HepG2 (cell line): ENCODE measurements around the gene SIRT1. TPM values are rescaled to one million over a fixed set of nuclear protein-coding genes. Genes with fewer than 3 reads are reported as not detected.

Experiments
- DNMT1 ChIP-seq: sonication (generic); formaldehyde crosslinking; IDR thresholded peaks from 2 replicates; pipeline ENCODE4 v1.5.1; 2020; ENCODE audit warnings: mild to moderate bottlenecking, missing genetic modification reagents
- FOXA3 ChIP-seq: IDR thresholded peaks from 2 replicates; pipeline ENCODE4 v1.6.1; 2016; ENCODE audit warnings: missing genetic modification reagents, missing compliant biosample characterization
- GABPB1 ChIP-seq: IDR thresholded peaks from 2 replicates; pipeline ENCODE4 v1.6.1; 2016; ENCODE audit warnings: mild to moderate bottlenecking, missing genetic modification reagents, moderate library complexity, missing compliant biosample characterization
- NFE2L1 ChIP-seq: sonication (generic); formaldehyde crosslinking; IDR thresholded peaks from 2 replicates; pipeline ENCODE4 v1.4.0; 2020; ENCODE audit warnings: missing genetic modification reagents, mild to moderate bottlenecking, borderline replicate concordance
- SKI ChIP-seq: fragments of 450-650 bp; IDR thresholded peaks from one replicate; pipeline ENCODE4 v1.6.1; 2018; ENCODE audit warnings: mild to moderate bottlenecking; ENCODE audit not compliant: partially characterized antibody
- TRIM24 ChIP-seq: sonication (generic); formaldehyde crosslinking; IDR thresholded peaks from 2 replicates; pipeline ENCODE4 v1.8.0; 2022; ENCODE audit warnings: mild to moderate bottlenecking, missing genetic modification reagents
- YY1 ChIP-seq: IDR thresholded peaks from 2 replicates; pipeline ENCODE4 v1.6.1; 2011; ENCODE audit warnings: low read length, low read depth, moderate library complexity, mild to moderate bottlenecking; ENCODE audit not compliant: insufficient read depth, insufficient replicate concordance
- ZFP36 ChIP-seq: fragments of 150-350 bp; IDR thresholded peaks from 2 replicates; pipeline ENCODE4 v1.6.1; 2018; ENCODE audit warnings: borderline replicate concordance, low read length, low read depth; ENCODE audit not compliant: partially characterized antibody
- ZFYVE20 ChIP-seq: sonication (generic); formaldehyde crosslinking; IDR thresholded peaks from 2 replicates; pipeline ENCODE4 v1.8.0; 2023; ENCODE audit warnings: low read depth, mild to moderate bottlenecking, moderate library complexity, missing genetic modification reagents, borderline replicate concordance
- ZNF10 ChIP-seq: sonication (generic); formaldehyde crosslinking; IDR thresholded peaks from 2 replicates; pipeline ENCODE4 v1.4.0; 2020; ENCODE audit warnings: mild to moderate bottlenecking, low read depth, missing genetic modification reagents, borderline replicate concordance
- ZNF207 ChIP-seq: fragments of 450-650 bp; IDR thresholded peaks from 2 replicates; pipeline ENCODE4 v1.6.1; 2016; ENCODE audit warnings: antibody characterized with exemption, borderline replicate concordance
- ZNF232 ChIP-seq: sonication (generic); formaldehyde crosslinking; IDR thresholded peaks from 2 replicates; pipeline ENCODE4 v1.4.0; 2020; ENCODE audit warnings: missing genetic modification reagents, borderline replicate concordance
- ZNF292 ChIP-seq: sonication (generic); formaldehyde crosslinking; IDR thresholded peaks from 2 replicates; pipeline ENCODE4 v1.8.1; 2022; ENCODE audit warnings: mild to moderate bottlenecking, low read depth, missing genetic modification reagents, borderline replicate concordance
- ZNF335 ChIP-seq: sonication (generic); formaldehyde crosslinking; IDR thresholded peaks from 2 replicates; pipeline ENCODE4 v1.4.0; 2020; ENCODE audit warnings: missing genetic modification reagents
- ZNF569 ChIP-seq: sonication (generic); formaldehyde crosslinking; IDR thresholded peaks from 2 replicates; pipeline ENCODE4 v1.5.0; 2020; ENCODE audit warnings: mild to moderate bottlenecking, missing genetic modification reagents, moderate library complexity, borderline replicate concordance
- ZNF776 ChIP-seq: sonication (generic); formaldehyde crosslinking; IDR thresholded peaks from 2 replicates; pipeline ENCODE4 v1.4.0; 2020; ENCODE audit warnings: mild to moderate bottlenecking, missing genetic modification reagents
- ZNF891 ChIP-seq: sonication (generic); formaldehyde crosslinking; IDR thresholded peaks from 2 replicates; pipeline ENCODE4 v1.5.0; 2020; ENCODE audit warnings: mild to moderate bottlenecking, missing genetic modification reagents
- polyA plus RNA-seq, 8 experiments: library from polyadenylated mRNA; depleted of rRNA in 3 of 8; stranded (reverse) in 7 of 8; unstranded in 1 of 8; fragments of >200 nt; fragmentation: Illumina TruSeq in 4 of 8; extraction: Trizol in 4 of 8; gene quantifications; 2 replicates each; pipeline versions ENCODE4 v1.2.1 to v1.2.3, GENCODE V29; 2011 to 2016; ENCODE audit warnings: low read depth in 4 of 8, missing spikeins in 1 of 8, mixed read lengths in 1 of 8; ENCODE audit not compliant: insufficient read depth in 1 of 8
- total RNA-seq, 5 experiments: library from RNA; depleted of rRNA; stranded (reverse); fragments of >200 nt; fragmentation: Illumina TruSeq; extraction: Trizol; gene quantifications; 2 replicates each; pipeline ENCODE4 v1.2.3, GENCODE V29; 2016; ENCODE audit warnings: low read depth in 1 of 5
- TF ChIP-seq, protein P1 (sequence below): sonication (generic); formaldehyde crosslinking; IDR thresholded peaks from 2 replicates; pipeline ENCODE4 v1.5.0; 2020; ENCODE audit warnings: missing genetic modification reagents, mild to moderate bottlenecking, borderline replicate concordance
- TF ChIP-seq, protein P2 (sequence below): sonication (generic); formaldehyde crosslinking; IDR thresholded peaks from 2 replicates; pipeline ENCODE4 v1.8.0; 2022; ENCODE audit warnings: mild to moderate bottlenecking, missing genetic modification reagents; ENCODE audit not compliant: insufficient replicate concordance
- TF ChIP-seq, protein P3 (sequence below): sonication (generic); formaldehyde crosslinking; IDR thresholded peaks from 2 replicates; pipeline ENCODE4 v1.5.0; 2020; ENCODE audit warnings: mild to moderate bottlenecking, missing genetic modification reagents, borderline replicate concordance
- TF ChIP-seq, protein P4 (sequence below): sonication (generic); formaldehyde crosslinking; IDR thresholded peaks from 2 replicates; pipeline ENCODE4 v1.5.0; 2020; ENCODE audit warnings: mild to moderate bottlenecking, low read depth, missing genetic modification reagents, borderline replicate concordance
- TF ChIP-seq, protein P5 (sequence below): sonication (generic); formaldehyde crosslinking; IDR thresholded peaks from 2 replicates; pipeline ENCODE4 v1.4.0; 2020; ENCODE audit warnings: missing genetic modification reagents

SIRT1 gene
- total and polyA plus RNA-seq, 2 of the 13 experiments (the other 11 are each of a cell fraction or from before 2014, with no cell fraction given), result 9.4 to 10.2 TPM

DNA sequence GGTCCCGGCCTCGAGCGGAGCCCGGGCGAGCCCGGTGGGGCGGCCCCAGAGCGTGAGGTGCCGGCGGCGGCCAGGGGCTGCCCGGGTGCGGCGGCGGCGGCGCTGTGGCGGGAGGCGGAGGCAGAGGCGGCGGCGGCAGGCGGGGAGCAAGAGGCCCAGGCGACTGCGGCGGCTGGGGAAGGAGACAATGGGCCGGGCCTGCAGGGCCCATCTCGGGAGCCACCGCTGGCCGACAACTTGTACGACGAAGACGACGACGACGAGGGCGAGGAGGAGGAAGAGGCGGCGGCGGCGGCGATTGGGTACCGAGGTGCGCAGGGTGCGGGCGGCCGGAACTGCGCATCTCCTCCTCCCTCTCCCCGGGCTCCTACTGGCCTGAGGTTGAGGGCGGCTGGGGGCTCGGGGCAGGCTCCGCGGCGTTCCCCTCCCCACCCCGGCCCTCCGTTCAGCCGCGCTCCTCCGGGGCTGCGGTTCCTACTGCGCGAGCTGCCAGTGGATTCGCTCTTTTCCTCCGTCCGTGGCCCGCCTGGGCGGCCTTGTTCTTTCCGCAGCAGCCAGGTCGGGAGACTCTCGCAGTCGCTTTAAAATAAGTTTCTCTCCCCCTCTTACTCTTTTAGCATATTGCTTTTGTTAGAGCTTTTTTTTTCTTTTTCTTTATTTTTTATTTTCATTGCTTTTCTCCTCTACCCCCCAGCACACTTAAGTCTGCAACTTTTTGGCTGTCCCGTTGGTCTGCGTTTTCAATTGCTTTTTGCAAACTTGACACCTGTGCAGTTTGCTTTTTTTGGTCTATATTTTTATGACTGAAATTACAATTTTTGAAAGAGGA is 600 bp downstream of the SIRT1 start (continued):
- TF ChIP-seq YY1, result peak; percentile 24
- TF ChIP-seq ZNF10 (CRISPR knock-in tag), result no peak
- peak; percentile 47; the same call in 1 of the 2 replicates for TF ChIP-seq ZNF292 (CRISPR knock-in tag)
- TF ChIP-seq ZNF232, result 0 out of 2 replicates have a peak, but pooled peaks have one; percentile 16
- TF ChIP-seq ZNF335 (CRISPR knock-in tag), result 0 out of 2 replicates have a peak, but pooled peaks have one; percentile 4
- TF ChIP-seq, protein P1, sequence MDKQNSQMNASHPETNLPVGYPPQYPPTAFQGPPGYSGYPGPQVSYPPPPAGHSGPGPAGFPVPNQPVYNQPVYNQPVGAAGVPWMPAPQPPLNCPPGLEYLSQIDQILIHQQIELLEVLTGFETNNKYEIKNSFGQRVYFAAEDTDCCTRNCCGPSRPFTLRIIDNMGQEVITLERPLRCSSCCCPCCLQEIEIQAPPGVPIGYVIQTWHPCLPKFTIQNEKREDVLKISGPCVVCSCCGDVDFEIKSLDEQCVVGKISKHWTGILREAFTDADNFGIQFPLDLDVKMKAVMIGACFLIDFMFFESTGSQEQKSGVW (CRISPR knock-in tag), result no peak
- TF ChIP-seq, protein P2, sequence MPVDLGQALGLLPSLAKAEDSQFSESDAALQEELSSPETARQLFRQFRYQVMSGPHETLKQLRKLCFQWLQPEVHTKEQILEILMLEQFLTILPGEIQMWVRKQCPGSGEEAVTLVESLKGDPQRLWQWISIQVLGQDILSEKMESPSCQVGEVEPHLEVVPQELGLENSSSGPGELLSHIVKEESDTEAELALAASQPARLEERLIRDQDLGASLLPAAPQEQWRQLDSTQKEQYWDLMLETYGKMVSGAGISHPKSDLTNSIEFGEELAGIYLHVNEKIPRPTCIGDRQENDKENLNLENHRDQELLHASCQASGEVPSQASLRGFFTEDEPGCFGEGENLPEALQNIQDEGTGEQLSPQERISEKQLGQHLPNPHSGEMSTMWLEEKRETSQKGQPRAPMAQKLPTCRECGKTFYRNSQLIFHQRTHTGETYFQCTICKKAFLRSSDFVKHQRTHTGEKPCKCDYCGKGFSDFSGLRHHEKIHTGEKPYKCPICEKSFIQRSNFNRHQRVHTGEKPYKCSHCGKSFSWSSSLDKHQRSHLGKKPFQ, result peak; percentile 17
- no peak for TF ChIP-seq ZNF207
- TF ChIP-seq ZNF569, result no peak
- peak; percentile 29 for TF ChIP-seq SKI
- peak; percentile 72 for TF ChIP-seq GABPB1 (CRISPR knock-in tag)
- TF ChIP-seq, protein P3, sequence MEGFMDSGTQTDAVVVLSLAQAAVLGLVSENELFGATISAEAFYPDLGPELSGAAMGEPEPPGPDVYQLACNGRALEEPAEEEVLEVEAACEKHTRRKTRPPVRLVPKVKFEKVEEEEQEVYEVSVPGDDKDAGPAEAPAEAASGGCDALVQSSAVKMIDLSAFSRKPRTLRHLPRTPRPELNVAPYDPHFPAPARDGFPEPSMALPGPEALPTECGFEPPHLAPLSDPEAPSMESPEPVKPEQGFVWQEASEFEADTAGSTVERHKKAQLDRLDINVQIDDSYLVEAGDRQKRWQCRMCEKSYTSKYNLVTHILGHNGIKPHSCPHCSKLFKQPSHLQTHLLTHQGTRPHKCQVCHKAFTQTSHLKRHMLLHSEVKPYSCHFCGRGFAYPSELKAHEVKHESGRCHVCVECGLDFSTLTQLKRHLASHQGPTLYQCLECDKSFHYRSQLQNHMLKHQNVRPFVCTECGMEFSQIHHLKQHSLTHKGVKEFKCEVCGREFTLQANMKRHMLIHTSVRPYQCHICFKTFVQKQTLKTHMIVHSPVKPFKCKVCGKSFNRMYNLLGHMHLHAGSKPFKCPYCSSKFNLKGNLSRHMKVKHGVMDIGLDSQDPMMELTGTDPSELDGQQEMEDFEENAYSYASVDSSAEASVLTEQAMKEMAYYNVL (CRISPR knock-in tag), result no peak
- peak; percentile 50; the same call in 1 of the 2 replicates for TF ChIP-seq ZNF891 (CRISPR knock-in tag)
- TF ChIP-seq, protein P4, sequence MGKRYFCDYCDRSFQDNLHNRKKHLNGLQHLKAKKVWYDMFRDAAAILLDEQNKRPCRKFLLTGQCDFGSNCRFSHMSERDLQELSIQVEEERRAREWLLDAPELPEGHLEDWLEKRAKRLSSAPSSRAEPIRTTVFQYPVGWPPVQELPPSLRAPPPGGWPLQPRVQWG (CRISPR knock-in tag), result no peak
- no peak for TF ChIP-seq NFE2L1 (CRISPR knock-in tag)
- TF ChIP-seq, protein P5, sequence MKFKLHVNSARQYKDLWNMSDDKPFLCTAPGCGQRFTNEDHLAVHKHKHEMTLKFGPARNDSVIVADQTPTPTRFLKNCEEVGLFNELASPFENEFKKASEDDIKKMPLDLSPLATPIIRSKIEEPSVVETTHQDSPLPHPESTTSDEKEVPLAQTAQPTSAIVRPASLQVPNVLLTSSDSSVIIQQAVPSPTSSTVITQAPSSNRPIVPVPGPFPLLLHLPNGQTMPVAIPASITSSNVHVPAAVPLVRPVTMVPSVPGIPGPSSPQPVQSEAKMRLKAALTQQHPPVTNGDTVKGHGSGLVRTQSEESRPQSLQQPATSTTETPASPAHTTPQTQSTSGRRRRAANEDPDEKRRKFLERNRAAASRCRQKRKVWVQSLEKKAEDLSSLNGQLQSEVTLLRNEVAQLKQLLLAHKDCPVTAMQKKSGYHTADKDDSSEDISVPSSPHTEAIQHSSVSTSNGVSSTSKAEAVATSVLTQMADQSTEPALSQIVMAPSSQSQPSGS (CRISPR knock-in tag), result peak; percentile 2; the same call in 1 of the 2 replicates
- TF ChIP-seq ZNF776 (CRISPR knock-in tag), result 0 out of 2 replicates have a peak, but pooled peaks have one; percentile 11
- no peak for TF ChIP-seq TRIM24
- TF ChIP-seq DNMT1, result no peak
- TF ChIP-seq ZFYVE20 (CRISPR knock-in tag), result no peak; the same call in 1 of the 2 replicates
- TF ChIP-seq FOXA3, result no peak
- TF ChIP-seq ZFP36, result no peak
